Neural cell (in vitro differentiated cells): Measurements from ENCODE around the gene PTGS2. TPM values are rescaled to one million over a fixed set of nuclear protein-coding genes. Genes with fewer than 3 reads are reported as not detected.

ENCODE experiments used
- H2AFZ ChIP-seq: fragments of 200-600, 300-800 bp; sonication (generic), shearing (Covaris generic); 2 replicates; pipeline ENCODE4 v1.6.0; 2014; ENCODE audit warnings: low read depth, mild to moderate bottlenecking, antibody characterized with exemption, low read length, moderate library complexity
- H3F3A ChIP-seq: fragments of 200-600 bp; shearing (Covaris generic); 2 replicates; pipeline ENCODE4 v1.6.1; 2016; ENCODE audit warnings: mild to moderate bottlenecking, moderate library complexity, mixed read lengths, antibody characterized with exemption, low read length; ENCODE audit not compliant: insufficient read depth, poor library complexity, severe bottlenecking
- H3K27ac ChIP-seq: fragments of 200-600, 300-800 bp; sonication (generic), shearing (Covaris generic); 2 replicates; pipeline ENCODE4 v1.5.1; 2014; ENCODE audit warnings: mild to moderate bottlenecking, low read length, moderate library complexity
- H3K27me3 ChIP-seq: fragments of 300-800, 200-600 bp; sonication (generic), shearing (Covaris generic); 2 replicates; pipeline ENCODE4 v1.6.0; 2014; ENCODE audit warnings: mild to moderate bottlenecking, low read depth, low read length, moderate library complexity; ENCODE audit not compliant: insufficient read depth
- H3K36me3 ChIP-seq: fragments of 300-800, 200-600 bp; sonication (generic), shearing (Covaris generic); 2 replicates; pipeline ENCODE4 v1.5.1; 2014; ENCODE audit warnings: mild to moderate bottlenecking, antibody characterized with exemption, low read length, moderate library complexity; ENCODE audit not compliant: insufficient read depth
- H3K4me2 ChIP-seq: fragments of 300-800, 200-600 bp; sonication (generic), shearing (Covaris generic); 2 replicates; pipeline ENCODE4 v1.6.0; 2014; ENCODE audit warnings: mild to moderate bottlenecking, low read length
- H3K4me3 ChIP-seq: fragments of 300-800, 200-600 bp; sonication (generic), shearing (Covaris generic); 2 replicates; pipeline ENCODE4 v1.5.1; 2014; ENCODE audit warnings: mild to moderate bottlenecking, low read length, moderate library complexity
- H3K79me2 ChIP-seq: fragments of 200-600 bp; shearing (Covaris generic); replicated peaks from 2 replicates; pipeline ENCODE4 v1.6.0; 2014; ENCODE audit warnings: mild to moderate bottlenecking, low read length, moderate library complexity; ENCODE audit not compliant: insufficient read depth
- H3K9ac ChIP-seq: fragments of 300-800, 200-600 bp; sonication (generic), shearing (Covaris generic); 2 replicates; pipeline ENCODE4 v1.6.1; 2016; ENCODE audit warnings: mild to moderate bottlenecking, low read length, mixed read lengths
- H3K9me2 ChIP-seq: fragments of 200-600 bp; shearing (Covaris generic); 2 replicates; pipeline ENCODE4 v1.6.1; 2016; ENCODE audit warnings: mild to moderate bottlenecking, low read length, mixed read lengths; ENCODE audit not compliant: insufficient read depth
- H3K9me3 ChIP-seq: fragments of 200-600, 300-800 bp; sonication (generic), shearing (Covaris generic); 2 replicates; pipeline ENCODE4 v1.6.1; 2016; ENCODE audit warnings: mild to moderate bottlenecking, mixed run types, low read length, moderate library complexity, mixed read lengths
- H4K20me1 ChIP-seq: fragments of 200-600 bp; shearing (Covaris generic); 2 replicates; pipeline ENCODE4 v1.6.1; 2016; ENCODE audit warnings: mild to moderate bottlenecking, mixed run types; ENCODE audit not compliant: insufficient read depth
- EP300 ChIP-seq: fragments of 450-650 bp; conservative IDR thresholded peaks from 2 replicates; pipeline ENCODE4 v1.6.1; 2014; ENCODE audit warnings: antibody characterized with exemption, mild to moderate bottlenecking, moderate library complexity; ENCODE audit not compliant: poor library complexity, severe bottlenecking
- EZH2 ChIP-seq: fragments of 200-600, 300-800 bp; shearing (Covaris generic), sonication (generic); IDR thresholded peaks from 2 replicates; pipeline ENCODE4 v1.6.1; 2014; ENCODE audit warnings: antibody characterized with exemption, low read length, borderline replicate concordance, mild to moderate bottlenecking; ENCODE audit not compliant: insufficient read depth, poor library complexity, severe bottlenecking
- MXI1 ChIP-seq: fragments of 450-650 bp; conservative IDR thresholded peaks from 2 replicates; pipeline ENCODE4 v1.6.1; 2014; ENCODE audit warnings: antibody characterized with exemption, mild to moderate bottlenecking; ENCODE audit not compliant: poor library complexity, severe bottlenecking
- POLR2AphosphoS5 ChIP-seq: IDR thresholded peaks from 2 replicates; pipeline ENCODE4 v1.6.1; 2012
- RAD21 ChIP-seq: fragments of 450-650 bp; conservative IDR thresholded peaks from 2 replicates; pipeline ENCODE4 v1.6.1; 2014; ENCODE audit warnings: antibody characterized with exemption, mild to moderate bottlenecking, moderate library complexity
- SMC3 ChIP-seq: fragments of 450-650 bp; conservative IDR thresholded peaks from 2 replicates; pipeline ENCODE4 v1.6.1; 2014; ENCODE audit warnings: antibody characterized with exemption, mild to moderate bottlenecking, moderate library complexity; ENCODE audit not compliant: poor library complexity
- TAF1 ChIP-seq: IDR thresholded peaks from 2 replicates; pipeline ENCODE4 v1.6.1; 2012; ENCODE audit warnings: low read depth
- polyA plus RNA-seq: library from polyadenylated mRNA; depleted of rRNA; stranded (reverse); fragments of >200 nt; gene quantifications from 2 replicates; pipeline ENCODE4 v1.2.3, GENCODE V29; 2014
- TF ChIP-seq, protein P1 (sequence below): IDR thresholded peaks from 2 replicates; pipeline ENCODE4 v1.6.1; 2012; ENCODE audit warnings: borderline replicate concordance
- TF ChIP-seq, protein P2 (sequence below): fragments of 450-650 bp; IDR thresholded peaks from 2 replicates; pipeline ENCODE4 v1.5.1; 2014; ENCODE audit warnings: antibody characterized with exemption, mild to moderate bottlenecking, moderate library complexity; ENCODE audit not compliant: poor library complexity, severe bottlenecking

The PTGS2 gene
- polyA plus RNA-seq, 1 donor from 2014 or later, result 0.25 TPM

DNA sequence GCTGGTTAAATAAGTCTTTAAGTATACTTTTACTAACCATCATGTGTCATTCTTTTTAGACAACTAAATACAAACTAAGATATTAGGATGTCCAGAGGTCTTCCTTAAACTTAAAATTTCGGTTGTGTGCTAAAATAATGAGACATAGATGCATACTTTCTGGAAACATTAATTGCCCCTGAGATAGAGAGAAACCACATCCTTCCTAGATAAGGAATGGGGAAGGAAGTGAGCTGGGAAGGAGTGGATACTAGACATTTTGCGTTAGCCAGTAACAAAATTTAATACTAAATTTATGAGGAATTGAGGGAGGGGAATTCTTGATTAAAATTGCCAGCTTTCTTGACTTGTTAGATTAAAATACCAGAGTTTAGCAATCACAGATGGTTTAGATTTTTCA, 37.1 kb upstream of the PTGS2 start:
- H3K27ac ChIP-seq, result no peak overlapping the region
- H3K9ac ChIP-seq, result no peak overlapping the region
- no peaks in the 10 kb centered on the region for H3K9me2 ChIP-seq
- no peak overlapping the region for H3K4me3 ChIP-seq
- H2AFZ ChIP-seq, result no peak overlapping the region
- H3F3A ChIP-seq, result no peaks in the 10 kb centered on the region
- no peaks in the 10 kb centered on the region for H3K27me3 ChIP-seq
- TF ChIP-seq EZH2, result no peak
- TF ChIP-seq, protein P1, sequence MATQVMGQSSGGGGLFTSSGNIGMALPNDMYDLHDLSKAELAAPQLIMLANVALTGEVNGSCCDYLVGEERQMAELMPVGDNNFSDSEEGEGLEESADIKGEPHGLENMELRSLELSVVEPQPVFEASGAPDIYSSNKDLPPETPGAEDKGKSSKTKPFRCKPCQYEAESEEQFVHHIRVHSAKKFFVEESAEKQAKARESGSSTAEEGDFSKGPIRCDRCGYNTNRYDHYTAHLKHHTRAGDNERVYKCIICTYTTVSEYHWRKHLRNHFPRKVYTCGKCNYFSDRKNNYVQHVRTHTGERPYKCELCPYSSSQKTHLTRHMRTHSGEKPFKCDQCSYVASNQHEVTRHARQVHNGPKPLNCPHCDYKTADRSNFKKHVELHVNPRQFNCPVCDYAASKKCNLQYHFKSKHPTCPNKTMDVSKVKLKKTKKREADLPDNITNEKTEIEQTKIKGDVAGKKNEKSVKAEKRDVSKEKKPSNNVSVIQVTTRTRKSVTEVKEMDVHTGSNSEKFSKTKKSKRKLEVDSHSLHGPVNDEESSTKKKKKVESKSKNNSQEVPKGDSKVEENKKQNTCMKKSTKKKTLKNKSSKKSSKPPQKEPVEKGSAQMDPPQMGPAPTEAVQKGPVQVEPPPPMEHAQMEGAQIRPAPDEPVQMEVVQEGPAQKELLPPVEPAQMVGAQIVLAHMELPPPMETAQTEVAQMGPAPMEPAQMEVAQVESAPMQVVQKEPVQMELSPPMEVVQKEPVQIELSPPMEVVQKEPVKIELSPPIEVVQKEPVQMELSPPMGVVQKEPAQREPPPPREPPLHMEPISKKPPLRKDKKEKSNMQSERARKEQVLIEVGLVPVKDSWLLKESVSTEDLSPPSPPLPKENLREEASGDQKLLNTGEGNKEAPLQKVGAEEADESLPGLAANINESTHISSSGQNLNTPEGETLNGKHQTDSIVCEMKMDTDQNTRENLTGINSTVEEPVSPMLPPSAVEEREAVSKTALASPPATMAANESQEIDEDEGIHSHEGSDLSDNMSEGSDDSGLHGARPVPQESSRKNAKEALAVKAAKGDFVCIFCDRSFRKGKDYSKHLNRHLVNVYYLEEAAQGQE, result no peak
- TF ChIP-seq, protein P2, sequence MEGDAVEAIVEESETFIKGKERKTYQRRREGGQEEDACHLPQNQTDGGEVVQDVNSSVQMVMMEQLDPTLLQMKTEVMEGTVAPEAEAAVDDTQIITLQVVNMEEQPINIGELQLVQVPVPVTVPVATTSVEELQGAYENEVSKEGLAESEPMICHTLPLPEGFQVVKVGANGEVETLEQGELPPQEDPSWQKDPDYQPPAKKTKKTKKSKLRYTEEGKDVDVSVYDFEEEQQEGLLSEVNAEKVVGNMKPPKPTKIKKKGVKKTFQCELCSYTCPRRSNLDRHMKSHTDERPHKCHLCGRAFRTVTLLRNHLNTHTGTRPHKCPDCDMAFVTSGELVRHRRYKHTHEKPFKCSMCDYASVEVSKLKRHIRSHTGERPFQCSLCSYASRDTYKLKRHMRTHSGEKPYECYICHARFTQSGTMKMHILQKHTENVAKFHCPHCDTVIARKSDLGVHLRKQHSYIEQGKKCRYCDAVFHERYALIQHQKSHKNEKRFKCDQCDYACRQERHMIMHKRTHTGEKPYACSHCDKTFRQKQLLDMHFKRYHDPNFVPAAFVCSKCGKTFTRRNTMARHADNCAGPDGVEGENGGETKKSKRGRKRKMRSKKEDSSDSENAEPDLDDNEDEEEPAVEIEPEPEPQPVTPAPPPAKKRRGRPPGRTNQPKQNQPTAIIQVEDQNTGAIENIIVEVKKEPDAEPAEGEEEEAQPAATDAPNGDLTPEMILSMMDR, result no peak
- no peak for TF ChIP-seq SMC3
- no peak for TF ChIP-seq RAD21
- TF ChIP-seq POLR2AphosphoS5, result no peak
- TF ChIP-seq MXI1, result no peak
- no peak for TF ChIP-seq TAF1
- TF ChIP-seq EP300, result no peak
- H4K20me1 ChIP-seq, result no peaks in the 10 kb centered on the region
- no peaks in the 10 kb centered on the region for H3K79me2 ChIP-seq
- H3K36me3 ChIP-seq, result no peaks in the 10 kb centered on the region
- no peak overlapping the region for H3K4me2 ChIP-seq
- no peaks in the 10 kb centered on the region for H3K9me3 ChIP-seq

DNA sequence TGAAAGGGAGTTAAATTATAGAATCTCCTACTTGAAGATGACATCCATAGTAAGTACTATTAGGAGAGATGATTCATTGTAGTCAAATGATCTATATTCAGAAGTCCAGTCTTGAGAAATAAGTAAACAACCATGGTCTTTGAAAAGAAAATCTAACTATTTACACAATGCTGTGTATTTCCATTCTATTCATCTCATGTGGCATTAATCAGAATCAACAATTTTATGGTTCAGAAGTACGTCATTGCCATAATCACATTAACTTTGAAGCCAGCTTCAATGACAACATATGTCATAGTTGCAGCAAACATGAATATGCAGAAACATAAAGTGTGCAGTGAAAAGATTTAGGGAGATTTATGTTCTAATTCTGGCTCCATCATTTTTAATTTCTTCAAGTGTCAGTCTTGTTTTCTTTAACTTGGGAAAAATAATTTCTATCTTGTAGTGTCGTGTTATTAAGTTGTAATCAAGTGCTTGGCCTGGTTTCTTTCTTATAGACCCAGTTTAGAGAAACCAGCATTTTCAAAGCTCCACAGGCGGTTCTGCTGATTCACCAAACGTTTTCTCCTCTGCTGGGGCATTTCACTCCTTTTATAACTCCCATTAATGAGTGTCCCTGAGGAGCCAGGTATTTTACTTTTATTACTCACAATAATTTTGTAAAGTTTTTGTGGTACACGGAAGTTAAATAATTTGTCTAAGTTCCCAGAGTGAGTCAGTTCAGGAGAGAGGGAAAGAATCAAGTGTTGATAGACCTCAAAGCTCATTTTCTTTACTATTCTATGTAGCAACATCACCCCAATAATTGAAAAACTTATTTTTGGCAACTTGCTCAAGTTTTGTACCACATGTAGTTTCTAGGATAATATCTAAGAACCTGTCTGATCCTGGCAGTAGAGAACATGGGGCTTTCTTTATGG, 35.9 kb upstream of the PTGS2 start:
- TF ChIP-seq, protein P2, result no peak
- TF ChIP-seq RAD21, result no peak
- TF ChIP-seq EP300, result no peak
- TF ChIP-seq SMC3, result no peak
- TF ChIP-seq MXI1, result no peak
- no peak for TF ChIP-seq POLR2AphosphoS5
- no peak overlapping the region for H2AFZ ChIP-seq

More for the DNA sequence above, 35.9 kb upstream of the PTGS2 start:
- Histone ChIP-seq H3K27ac (no peak overlapping the region), H3K79me2 (no peaks in the 10 kb centered on the region), H3K4me2 (no peak overlapping the region), H3K4me3 (no peak overlapping the region), H3F3A (no peaks in the 10 kb centered on the region), H3K9ac (no peak overlapping the region), H3K9me2 (no peaks in the 10 kb centered on the region), H3K27me3 (no peaks in the 10 kb centered on the region), H3K36me3 (no peaks in the 10 kb centered on the region), H3K9me3 (no peaks in the 10 kb centered on the region), H4K20me1 (no peaks in the 10 kb centered on the region)
